Pancreas (tissue), 10 donors: Measurements from ENCODE around the gene FAF1. TPM values are rescaled to one million over a fixed set of nuclear protein-coding genes. Genes with fewer than 3 reads are reported as not detected.

Experiments
- ATAC-seq, 4 donors: fragments of 200-7000 bp; cut with Tn5 transposase; one replicate each; pipeline versions ENCODE4 v1.8.0 to v1.9.1; 2020; ENCODE audit warnings: mild to moderate bottlenecking in 4 of 4, moderate library complexity in 4 of 4
- DNase-seq, 6 donors: peaks; one replicate each; pipeline ENCODE4 v3.0.0-alpha.2; 2020
- FAIRE-seq: peaks from 2 replicates; lab custom pipeline; 2012; peaks lifted over from hg19 to GRCh38; lab: Jason Lieb, UNC
- H3K27ac ChIP-seq, 4 donors: fragments of 200-600 bp; sonication (generic); 1 replicate in 3 of 4; 2 replicates in 1 of 4; pipeline versions ENCODE4 v1.5.0 to v1.8.0; 2020
- H3K27me3 ChIP-seq, 4 donors: fragments of 200-600 bp; one replicate each; pipeline ENCODE4 v1.8.0; 2021
- H3K36me3 ChIP-seq, 3 donors: fragments of 200-600 bp; sonication (generic) in 1 of 3; one replicate each; pipeline versions ENCODE4 v1.5.0 to v1.8.0; 2020 to 2021
- H3K4me1 ChIP-seq, 3 donors: fragments of 200-600 bp; one replicate each; pipeline ENCODE4 v1.8.0; 2021
- H3K4me3 ChIP-seq, 4 donors: fragments of 200-600 bp; sonication (generic) in 2 of 4; one replicate each; pipeline versions ENCODE4 v1.5.0 to v1.8.0; 2020 to 2021
- H3K9me3 ChIP-seq, 4 donors: fragments of 200-600 bp; one replicate each; pipeline ENCODE4 v1.8.0; 2021
- CTCF ChIP-seq, 4 donors: fragments of 200-600 bp; sonication (generic) in 3 of 4; IDR thresholded peaks; one replicate each; pipeline versions ENCODE4 v1.5.0 to v1.8.0; 2021; ENCODE audit warnings: antibody characterized with exemption in 4 of 4
- WGBS, 2 donors: extraction: QIAGEN DNeasy Blood & Tissue Kit; methylation state at CpG; one replicate each; pipeline ENCODE4 v1.1.7; 2013; 5-methylcytosine and 5-hydroxymethylcytosine counted together
- intact Hi-C, 3 donors: fragments of 100-400 bp; cut with DNase I; formaldehyde crosslinking; loops; one replicate each; pipeline versions ENCODE4 v1.11.1 to v1.14.2; 2022
- polyA plus RNA-seq, 2 donors: library from polyadenylated mRNA; stranded (reverse); fragments of 200-250 nt; gene quantifications; one replicate each; pipeline ENCODE4 v1.2.3, GENCODE V29; 2013
- total RNA-seq, 6 donors: library from RNA; stranded (reverse); fragmentation: NEBNext Ultra II Directional in 4 of 6; extraction: Animal tissue kit (Norgen Biotek cat#: 25700) in 4 of 6; gene quantifications; one replicate each; pipeline versions ENCODE4 v1.2.1 to v1.2.4, GENCODE V29; 2021 to 2023
- donor health status: healthy with polysubstance abuse.
- donor health status: DM: no; HTN: no; CAD: no; lungs with moderate emphysema.
- donor health status: DM: no; HTN: no; CAD: no.
- donor health status: control.
- donor health status: control.
- donor health status: Bipolar disorder and iron deficiency.
- donor health status: DM: yes; HTN: yes; CAD: no.
- donor health status: DM: no; HTN: no; CAD: no.
- donor health status: DM: no; HTN: no; CAD: no.
- donor health status: DM: yes; HTN: yes; CAD: no.

FAF1 gene
- total and polyA plus RNA-seq, 8 donors = 13.9 to 46.6 (median 37.6) TPM

- intact Hi-C loops = no loop called here
- 7 to 10% methylated on average over 50 to 56 of the region's 56 CpGs for WGBS, 2 donors
- H3K4me1 ChIP-seq = no peaks in the 10 kb centered on the region
- H3K4me3 ChIP-seq = no peak overlapping the region
- ATAC-seq = no peak
- DNase-seq = no peak
- H3K27me3 ChIP-seq = peaks cover 0 to 36% (median 20%) of the 10 kb centered on the region in 4 donors
- no peaks in the 10 kb centered on the region for H3K9me3 ChIP-seq
- no peak for TF ChIP-seq CTCF (IDR thresholded peaks at IDR 0.05)
- H3K27ac ChIP-seq = no peak overlapping the region
- H3K36me3 ChIP-seq = no peaks in the 10 kb centered on the region
- no peak for FAIRE-seq
Observed at GRCh38 chr1:50415235-50416149, 544.6 kb downstream of the FAF1 start.

- intact Hi-C loops = no loop called here
- no peak for ATAC-seq
- no peak overlapping the region for H3K4me3 ChIP-seq
- H3K27ac ChIP-seq = no peak overlapping the region
- no peaks in the 10 kb centered on the region for H3K9me3 ChIP-seq
- H3K36me3 ChIP-seq = no peaks in the 10 kb centered on the region
- no peaks in the 10 kb centered on the region for H3K4me1 ChIP-seq
- no peak for DNase-seq
- no peak for TF ChIP-seq CTCF (IDR thresholded peaks at IDR 0.05)
- H3K27me3 ChIP-seq = peaks cover 0 to 34% (median 18%) of the 10 kb centered on the region in 4 donors
- no peak for FAIRE-seq
- WGBS, 2 donors = 47 to 51% methylated on average over 7 of the region's 7 CpGs
Observed at GRCh38 chr1:50414853-50415234, 545.2 kb downstream of the FAF1 start.

- Histone ChIP-seq H3K27me3 (peaks cover 0 to 22% (median 11%) of the 10 kb centered on the region in 4 donors), H3K27ac (no peak overlapping the region), H3K4me3 (no peak overlapping the region), H3K4me1 (no peaks in the 10 kb centered on the region), H3K36me3 (no peaks in the 10 kb centered on the region), H3K9me3 (no peaks in the 10 kb centered on the region)
- 88 to 92% methylated on average over 1 of the region's 1 CpG for WGBS, 2 donors
- no peak for FAIRE-seq
- ATAC-seq = no peak
- DNase-seq = no peak
- intact Hi-C loops = no loop called here
- no peak for TF ChIP-seq CTCF (IDR thresholded peaks at IDR 0.05)
Observed at GRCh38 chr1:50412813-50413476, 547.1 kb downstream of the FAF1 start.

GRCh38 chr1:50405814-50406213 is 554.3 kb downstream of the FAF1 start:
- TF ChIP-seq CTCF (IDR thresholded peaks at IDR 0.05) = no peak
- WGBS, 2 donors = 75 to 81% methylated on average over 4 of the region's 4 CpGs
- Histone ChIP-seq H3K27ac (no peak overlapping the region), H3K36me3 (no peaks in the 10 kb centered on the region), H3K4me1 (no peaks in the 10 kb centered on the region), H3K4me3 (no peak overlapping the region), H3K9me3 (no peaks in the 10 kb centered on the region), H3K27me3 (no peaks in the 10 kb centered on the region)
- no peak for FAIRE-seq
- DNase-seq = no peak
- intact Hi-C loops = no loop called here
- ATAC-seq = no peak
